Heart right ventricle (tissue), 16 donors: ENCODE results near the gene EIF3K. TPM values are rescaled to one million over a fixed set of nuclear protein-coding genes. Genes with fewer than 3 reads are reported as not detected.

ENCODE experiments used
- ATAC-seq, 8 donors: fragments of 200-7000 bp; cut with Tn5 transposase; one replicate each; pipeline ENCODE4 v1.9.1; 2020; ENCODE audit warnings: mild to moderate bottlenecking in 8 of 8, moderate library complexity in 8 of 8, moderate number of reproducible peaks in 1 of 8
- DNase-seq, 2 donors: peaks; one replicate each; pipeline ENCODE4 v3.0.0-alpha.2; 2020
- H3K27ac ChIP-seq, 10 donors: fragments of 200-600 bp; sonication (generic) in 2 of 10; one replicate each; pipeline versions ENCODE4 v1.5.0 to v1.8.0; 2020 to 2022; ENCODE audit warnings: mild to moderate bottlenecking in 3 of 10
- H3K27me3 ChIP-seq, 7 donors: fragments of 200-600 bp; one replicate each; pipeline ENCODE4 v1.8.0; 2021 to 2022; ENCODE audit warnings: mild to moderate bottlenecking in 2 of 7
- H3K36me3 ChIP-seq, 9 donors: fragments of 200-600 bp; sonication (generic) in 1 of 9; one replicate each; pipeline versions ENCODE4 v1.5.0 to v1.8.0; 2020 to 2022; ENCODE audit warnings: mild to moderate bottlenecking in 2 of 9
- H3K4me1 ChIP-seq, 9 donors: fragments of 200-600 bp; sonication (generic) in 1 of 9; one replicate each; pipeline versions ENCODE4 v1.5.0 to v1.8.0; 2020 to 2022; ENCODE audit warnings: mild to moderate bottlenecking in 4 of 9
- H3K4me3 ChIP-seq, 10 donors: fragments of 200-600 bp; sonication (generic) in 2 of 10; one replicate each; pipeline versions ENCODE4 v1.5.0 to v1.8.0; 2020 to 2022; ENCODE audit warnings: mild to moderate bottlenecking in 7 of 10, moderate library complexity in 2 of 10
- H3K9me3 ChIP-seq, 11 donors: fragments of 200-600 bp in 10 of 11; sonication (generic) in 2 of 11; one replicate each; pipeline versions ENCODE4 v1.5.0 to v1.8.0; 2013 to 2022; ENCODE audit warnings: mild to moderate bottlenecking in 2 of 11, control low read depth in 1 of 11, moderate library complexity in 1 of 11
- CTCF ChIP-seq, 9 donors: fragments of 200-600 bp; sonication (generic) in 2 of 9; IDR thresholded peaks; one replicate each; pipeline versions ENCODE4 v1.5.0 to v1.8.0; 2021 to 2022; ENCODE audit warnings: antibody characterized with exemption in 9 of 9, mild to moderate bottlenecking in 5 of 9, moderate library complexity in 1 of 9
- WGBS, 2 donors: extraction: QIAGEN DNeasy Blood & Tissue Kit; methylation state at CpG; one replicate each; pipeline ENCODE4 v1.1.7; 2013; ENCODE audit warnings: inconsistent platforms in 1 of 2; 5-methylcytosine and 5-hydroxymethylcytosine counted together
- intact Hi-C, 10 donors: fragments of 100-400 bp; cut with DNase I; formaldehyde crosslinking; loops; one replicate each; pipeline versions ENCODE4 v1.11.1 to v1.14.2; 2022
- polyA plus RNA-seq, 2 donors: library from polyadenylated mRNA; stranded (reverse); fragments of 200-250 nt; gene quantifications; one replicate each; pipeline ENCODE4 v1.2.3, GENCODE V29; 2013
- total RNA-seq, 10 donors: library from RNA; stranded (reverse); fragmentation: NEBNext Ultra II Directional in 3 of 10; extraction: Animal tissue kit (Norgen Biotek cat#: 25700) in 3 of 10; gene quantifications; one replicate each; pipeline versions ENCODE4 v1.2.1 to v1.2.4, GENCODE V29; 2021 to 2023
- donor health status: Arrhythmogenic right ventricular cardiomyopathy.
- donor health status: ischemic (EF 13 %, LVEDD 7.1; RV severe dilation, severe dysfunction).
- donor health status: healthy with polysubstance abuse.
- donor health status: DM: no; HTN: yes; CAD: no.
- donor health status: DM: no; HTN: no; CAD: no.
- donor health status: ischemic (EF 25% LVEDD 6.9; RV normal size, moderate dysfunction).
- donor health status: ischemic (EF 25% LVEDD 5.7; RV mildly dilated, moderate dysfunction).
- donor health status: healthy.
- donor health status: DM: yes; HTN: yes; CAD: no.
- donor health status: Ischemic cardiomyopathy.
- donor health status: ischemic (EF 35%, LVEDD 5.7; RV mildly dilated, moderate dysfunction).
- donor health status: nonischemic (EF 11% LVEDD 7.7; RV severe dilation, severe dysfunction).
- donor health status: DM: yes; HTN: yes; CAD: no.
- donor health status: PGD.
- donor health status: ischemic (EF 29% LVEDD 5.4; RV normal size, mild dysfunction).
- donor health status: nonischemic (EF 23%, LVEDD 6.1; RV moderate dilation, normal function).

EIF3K gene
- total and polyA plus RNA-seq, 12 donors = 505 to 845 (median 631) TPM

- ATAC-seq (peak; percentile 44 to 77 (median 66)), DNase-seq (peak in 1 of 2 donors; percentile 54)
- intact Hi-C loops = no loop called here
- TF ChIP-seq CTCF (IDR thresholded peaks at IDR 0.05) = no peak
- no peaks in the 10 kb centered on the region for H3K27me3 ChIP-seq
- 27 to 30% methylated on average over 10 of the region's 10 CpGs for WGBS, 2 donors
- peaks cover 0 to 16% (median 0%) of the 10 kb centered on the region in 9 donors for H3K36me3 ChIP-seq
- no peaks in the 10 kb centered on the region for H3K9me3 ChIP-seq
- no peak overlapping the region for H3K4me3 ChIP-seq
- peak overlapping the region; percentile 74 to 95 (median 90) for H3K27ac ChIP-seq
- H3K4me1 ChIP-seq = peaks cover 53 to 99% (median 97%) of the 10 kb centered on the region in 9 donors
Measured at GRCh38 chr19:38683393-38684077, 64.5 kb downstream of the EIF3K start.

- no peak overlapping the region for H3K4me3 ChIP-seq
- intact Hi-C loops = no loop called here
- peak; percentile 15 to 86 (median 72) for ATAC-seq
- H3K9me3 ChIP-seq = no peaks in the 10 kb centered on the region
- WGBS, 2 donors = 36 to 37% methylated on average over 7 of the region's 7 CpGs
- peaks cover 0 to 9% (median 0%) of the 10 kb centered on the region in 9 donors for H3K36me3 ChIP-seq
- peak in 1 of 2 donors; percentile 55 for DNase-seq
- peak overlapping the region; percentile 74 to 95 (median 90) for H3K27ac ChIP-seq
- no peaks in the 10 kb centered on the region for H3K27me3 ChIP-seq
- TF ChIP-seq CTCF (IDR thresholded peaks at IDR 0.05) = no peak
- peaks cover 51 to 99% (median 97%) of the 10 kb centered on the region in 9 donors for H3K4me1 ChIP-seq
Measured at GRCh38 chr19:38684078-38684861, 65.3 kb downstream of the EIF3K start.

GRCh38 chr19:38684862-38685665 lies 66.1 kb downstream of the EIF3K start:
- intact Hi-C loops = no loop called here
- no peak overlapping the region for H3K4me3 ChIP-seq

More at GRCh38 chr19:38684862-38685665, 66.1 kb downstream of the EIF3K start:
- Histone ChIP-seq H3K9me3 (no peaks in the 10 kb centered on the region), H3K27ac (peak overlapping the region; percentile 74 to 95 (median 90)), H3K4me1 (peaks cover 51 to 100% (median 95%) of the 10 kb centered on the region in 9 donors), H3K36me3 (peaks cover 0 to 13% (median 2%) of the 10 kb centered on the region in 9 donors), H3K27me3 (no peaks in the 10 kb centered on the region)
- no peak for TF ChIP-seq CTCF (IDR thresholded peaks at IDR 0.05)
- ATAC-seq (peak in 1 of 8 donors; percentile 0), DNase-seq (no peak)
- WGBS, 2 donors = 73 to 77% methylated on average over 15 of the region's 15 CpGs
